GM21717 (cell line): ENCODE results near the gene CHAD.

ENCODE experiments used
- ATAC-seq: cut with Tn5 transposase; IDR thresholded peaks from one replicate; pipeline ENCODE4 v1.9.1; 2021; ENCODE audit warnings: mild to moderate bottlenecking, moderate library complexity; ENCODE audit not compliant: unreplicated experiment

The CHAD gene

DNA sequence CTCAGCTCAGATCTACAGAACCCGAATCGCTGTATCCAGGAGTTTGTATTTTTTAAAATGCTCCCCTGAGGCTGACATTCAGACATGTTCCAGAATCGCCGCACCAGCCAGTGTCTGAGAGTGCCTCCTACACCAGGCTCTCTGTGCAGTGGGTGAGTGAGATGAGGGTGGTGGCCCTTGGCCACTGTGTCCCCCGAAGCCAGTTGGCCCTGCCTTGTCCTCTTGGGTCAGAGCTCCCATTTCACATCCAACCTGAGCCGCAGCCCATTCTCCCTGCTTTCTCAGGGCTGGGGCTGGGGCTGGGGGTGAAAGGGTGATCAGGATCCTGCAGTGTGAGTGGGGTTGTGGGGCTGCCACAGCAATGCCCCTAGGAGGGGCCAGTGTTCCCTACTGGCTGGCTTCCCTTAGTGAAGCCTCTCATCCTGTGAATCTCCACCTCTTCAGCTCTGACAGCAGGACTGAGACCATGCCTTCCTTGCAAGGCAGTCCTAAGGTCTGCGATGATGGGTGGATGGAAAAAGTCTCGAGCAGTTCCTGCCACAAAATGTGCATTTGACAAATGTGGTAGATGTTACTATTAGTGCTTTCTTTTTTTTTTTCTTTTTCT lies 26.6 kb upstream of the CHAD start:
- no peak for ATAC-seq

DNA sequence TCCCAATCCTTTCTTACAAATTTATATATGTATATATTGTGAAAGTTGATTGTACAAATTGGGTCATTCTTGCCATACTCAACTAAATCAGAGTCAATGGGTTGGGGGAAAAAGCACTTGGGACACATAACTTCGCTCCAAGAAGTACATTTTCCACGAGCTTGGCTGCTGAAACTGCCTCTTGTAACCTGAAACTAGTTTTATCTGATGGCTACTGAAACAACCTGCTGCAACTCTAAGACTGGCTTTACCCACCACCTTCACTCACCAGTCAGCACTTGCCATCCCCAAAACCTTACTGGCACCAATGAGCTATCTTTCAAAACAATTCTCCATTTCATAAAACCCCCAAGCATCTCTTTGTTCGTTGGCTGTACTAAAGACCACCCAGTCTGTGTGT lies 25.1 kb upstream of the CHAD start:
- no peak for ATAC-seq

- no peak for ATAC-seq
These were observed 23.5 kb upstream of the CHAD start for GRCh38 chr17:50492214-50492613.

GRCh38 chr17:50491505-50491904 lies 22.8 kb upstream of the CHAD start:
- ATAC-seq = no peak

DNA sequence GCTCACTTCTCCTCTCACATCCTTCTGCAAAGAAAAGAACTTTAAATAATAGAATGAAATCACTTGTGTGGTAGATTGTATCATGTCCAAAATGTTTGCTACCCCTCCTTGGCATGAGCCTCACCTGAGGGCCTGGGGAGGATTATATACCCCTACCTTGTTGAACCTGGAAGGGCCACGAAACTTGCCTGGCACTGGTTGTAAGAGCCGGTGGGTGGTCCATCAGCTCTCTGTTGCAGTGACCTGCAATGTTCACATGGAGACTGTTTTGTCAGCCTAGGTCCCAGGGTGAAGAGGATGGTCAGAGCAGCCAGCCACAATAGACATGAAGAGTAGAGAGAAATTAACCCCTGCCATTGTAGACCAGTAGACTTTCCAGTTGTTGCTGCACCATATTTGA lies 20.2 kb upstream of the CHAD start:
- ATAC-seq = no peak

DNA sequence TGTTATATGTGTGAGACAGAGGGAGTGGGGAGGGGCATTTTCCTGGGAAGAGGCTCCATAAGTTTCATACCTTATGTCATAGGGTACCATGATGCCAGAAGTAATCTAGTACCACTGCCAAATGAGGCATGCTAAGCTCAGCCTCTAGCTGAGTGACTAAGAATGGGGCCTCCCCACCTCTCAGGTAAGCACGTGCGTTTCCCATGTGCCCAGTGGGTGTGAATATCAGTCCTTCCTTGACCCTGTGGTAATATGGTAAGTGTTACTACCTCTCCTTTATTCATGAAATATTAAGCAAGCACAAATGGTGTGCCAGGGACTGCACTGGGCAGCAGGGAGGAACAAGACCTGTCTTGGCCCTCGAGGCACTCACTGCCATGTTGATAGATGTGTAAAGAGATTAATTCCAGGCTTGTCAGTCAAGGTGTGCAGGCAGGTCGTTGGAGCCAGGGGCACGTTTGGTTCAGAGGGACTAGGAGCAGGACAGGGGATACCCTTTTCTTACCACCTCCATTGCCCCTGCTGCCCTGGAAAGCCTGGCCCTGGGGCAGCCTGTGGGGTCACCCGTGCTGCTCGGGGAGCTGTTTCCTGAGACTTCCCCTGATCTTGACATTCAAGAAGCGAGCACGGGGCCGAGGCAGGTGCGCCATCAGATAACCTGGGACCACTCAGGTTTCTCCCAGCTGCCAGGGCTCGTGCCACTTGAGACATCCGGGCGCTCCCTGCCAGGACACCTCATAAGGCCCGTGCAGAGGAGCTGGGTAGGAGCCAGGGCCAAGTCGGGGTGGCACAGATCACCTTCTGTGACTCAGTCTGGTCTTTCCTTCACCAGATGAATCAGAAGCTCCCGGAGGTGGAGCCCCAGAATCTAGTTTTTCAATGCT lies 18.8 kb upstream of the CHAD start:
- ATAC-seq = no peak

- no peak for ATAC-seq
These were observed 15.9 kb upstream of the CHAD start for GRCh38 chr17:50484386-50485155.

DNA sequence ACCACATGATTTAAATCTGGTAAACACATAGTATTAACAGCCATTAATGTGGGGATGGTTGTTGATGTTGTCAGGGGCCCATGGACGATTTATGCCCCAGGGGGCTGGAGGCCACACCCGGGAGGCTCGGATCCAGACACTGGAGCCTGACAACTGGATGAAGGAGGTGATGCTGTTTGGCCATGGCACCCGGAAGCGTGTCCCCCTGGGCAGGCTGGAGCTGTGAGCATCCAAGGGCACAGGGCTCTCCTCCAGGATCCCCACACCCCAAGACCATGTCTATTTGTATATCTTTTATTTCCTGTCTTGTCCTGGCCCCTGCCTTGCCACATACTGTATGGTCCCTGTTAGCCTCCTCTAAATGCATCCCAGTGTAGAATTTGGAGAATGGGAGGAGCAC lies 14.6 kb upstream of the CHAD start:
- no peak for ATAC-seq

GRCh38 chr17:50482516-50482915 lies 13.8 kb upstream of the CHAD start:
- ATAC-seq = no peak

DNA sequence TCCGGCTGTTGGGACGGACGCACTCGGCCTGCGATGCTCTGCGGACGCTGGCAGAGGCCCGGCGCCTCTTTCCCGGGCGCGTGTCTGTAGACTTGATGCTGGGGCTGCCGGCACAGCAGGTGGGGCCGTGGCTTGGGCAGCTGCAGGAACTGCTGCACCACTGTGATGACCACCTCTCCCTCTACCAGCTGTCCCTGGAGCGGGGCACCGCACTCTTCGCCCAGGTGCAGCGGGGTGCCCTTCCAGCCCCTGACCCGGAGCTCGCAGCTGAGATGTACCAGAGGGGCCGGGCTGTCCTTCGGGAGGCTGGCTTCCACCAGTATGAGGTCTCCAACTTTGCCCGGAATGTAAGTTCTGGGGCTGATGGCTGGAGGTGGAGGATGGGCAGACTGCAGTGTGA lies 13.4 kb upstream of the CHAD start:
- no peak for ATAC-seq

GRCh38 chr17:50481648-50482047 lies 13.0 kb upstream of the CHAD start:
- no peak for ATAC-seq

DNA sequence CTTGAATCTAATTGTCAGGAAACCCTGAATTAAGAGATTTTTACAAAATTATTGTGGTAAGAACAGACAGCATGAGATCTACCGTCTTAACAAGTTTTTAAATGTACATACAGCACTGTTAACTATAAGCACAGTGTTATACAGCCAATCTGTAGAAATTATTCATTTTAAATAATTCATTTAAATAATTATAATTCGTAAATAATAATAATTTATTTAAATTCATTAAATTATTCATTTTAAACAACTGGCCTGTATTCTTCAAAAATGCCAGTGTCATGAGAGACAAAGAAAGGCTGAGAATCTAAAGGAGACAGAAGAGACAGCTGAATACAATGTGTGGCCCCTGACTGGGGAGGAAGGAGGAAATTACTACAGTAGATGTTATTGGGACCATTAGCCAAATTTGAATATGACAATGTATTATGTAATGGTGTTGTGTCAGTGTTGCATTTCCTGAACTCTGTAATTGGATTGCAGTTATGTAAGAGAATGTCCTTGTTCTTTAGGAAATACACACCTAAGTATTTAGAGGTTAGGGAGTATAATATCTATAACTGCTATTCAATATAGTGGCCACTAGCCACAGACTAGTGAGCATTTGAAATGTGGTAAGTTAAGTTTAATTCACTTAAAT lies 12.3 kb upstream of the CHAD start:
- ATAC-seq = no peak

- no peak for ATAC-seq
These were observed 11.6 kb upstream of the CHAD start for GRCh38 chr17:50480142-50480764.

GRCh38 chr17:50479522-50480141 lies 11.0 kb upstream of the CHAD start:
- ATAC-seq = no peak

DNA sequence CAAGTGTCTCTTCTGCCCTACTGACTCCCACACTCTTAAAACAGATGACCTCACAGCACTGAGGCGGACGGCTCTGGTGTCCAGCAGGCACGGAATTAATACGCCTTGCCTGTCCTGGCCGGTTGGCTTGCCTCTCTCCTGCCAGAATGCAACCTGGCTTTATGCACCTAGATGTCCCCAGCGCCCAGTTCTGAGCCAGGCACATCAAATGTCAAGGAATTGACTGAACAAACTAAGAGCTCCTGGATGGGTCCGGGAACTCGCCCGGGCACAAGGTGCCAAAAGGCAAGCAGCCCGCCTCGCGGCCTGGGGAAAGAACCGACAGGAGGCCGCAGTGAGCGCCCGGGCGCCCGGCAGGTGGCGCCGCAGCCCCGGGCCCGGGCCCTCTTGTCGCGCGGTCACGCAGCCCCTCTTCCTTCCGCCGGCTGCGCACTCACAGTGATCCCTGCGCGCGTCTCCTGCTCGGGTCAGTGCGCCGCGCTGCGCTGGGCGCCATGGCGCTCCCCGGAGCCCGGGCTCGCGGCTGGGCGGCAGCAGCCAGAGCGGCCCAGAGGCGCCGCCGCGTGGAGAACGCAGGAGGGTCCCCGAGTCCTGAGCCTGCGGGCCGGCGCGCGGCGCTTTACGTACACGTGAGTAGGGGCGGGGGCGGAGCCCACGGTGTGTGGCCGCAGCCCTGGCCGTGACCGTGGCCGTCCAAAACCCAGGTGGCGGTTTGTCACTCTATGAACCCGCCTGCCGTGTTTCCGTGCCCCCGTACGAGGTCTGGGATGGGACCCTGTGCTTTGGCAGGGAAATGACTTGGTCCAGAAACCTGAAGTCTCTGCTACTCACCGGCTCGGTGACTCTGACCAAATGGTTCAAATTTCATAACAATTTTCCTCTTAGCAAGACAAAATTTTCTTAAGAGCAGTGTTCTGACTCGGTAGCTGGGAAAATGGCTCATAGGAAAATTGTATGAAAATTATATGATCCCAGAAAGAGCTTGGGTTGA lies 10.0 kb upstream of the CHAD start, which contains the start of gene RSAD1:
Gene RSAD1, plus strand, starts transcription at position 470 of the 991 bp plus-strand sequence. Its CDS starts 25 bp downstream, at position 495.
- ATAC-seq = peak; percentile 79

GRCh38 chr17:50477976-50478375 lies 9.3 kb upstream of the CHAD start:
- ATAC-seq = no peak

DNA sequence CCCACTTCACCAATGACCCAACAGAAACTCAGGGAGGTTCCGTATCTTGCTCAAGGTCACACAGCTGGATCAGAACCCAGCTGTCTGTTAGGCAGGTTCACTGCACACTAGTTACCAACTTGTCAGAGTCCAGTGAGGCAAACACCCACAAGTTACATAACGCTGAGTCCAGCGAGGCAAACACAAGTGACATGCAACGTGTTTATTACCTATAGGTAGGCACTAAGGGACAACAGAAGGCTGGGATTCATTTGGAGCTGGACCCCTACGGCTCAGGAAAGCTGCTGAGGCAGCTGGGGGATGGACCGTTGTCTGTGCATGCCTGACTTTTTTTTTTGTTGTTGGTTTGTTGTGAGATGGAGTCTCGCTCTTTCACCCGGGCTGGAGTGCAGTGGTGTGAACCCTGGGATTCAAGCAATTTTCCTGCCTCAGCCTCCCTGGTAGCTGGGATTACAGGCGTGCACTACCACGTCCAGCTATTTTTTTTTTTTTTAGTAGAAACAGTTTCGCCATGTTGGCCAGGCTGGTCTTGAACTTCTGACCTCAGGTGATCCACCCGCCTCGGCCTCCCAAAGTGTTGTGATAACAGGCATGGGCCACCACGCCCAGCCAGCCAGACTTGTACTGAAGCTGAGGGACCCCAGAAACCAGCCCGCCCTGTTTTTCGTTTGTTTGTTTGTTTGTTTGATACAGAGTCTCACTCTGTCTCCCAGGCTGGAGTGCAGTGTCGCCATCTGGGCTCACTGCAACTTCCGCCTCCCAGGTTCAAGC lies 8.1 kb upstream of the CHAD start:
- ATAC-seq = no peak
